ENCODE data around the gene LAMA2. TPM values are rescaled to one million over a fixed set of nuclear protein-coding genes. Genes with fewer than 3 reads are reported as not detected.

Gene LAMA2
- total and polyA plus RNA-seq, 2 donors (not counting 1 experiment from before 2014, with no cell fraction given), result 19.5 to 67.5 TPM

DNA sequence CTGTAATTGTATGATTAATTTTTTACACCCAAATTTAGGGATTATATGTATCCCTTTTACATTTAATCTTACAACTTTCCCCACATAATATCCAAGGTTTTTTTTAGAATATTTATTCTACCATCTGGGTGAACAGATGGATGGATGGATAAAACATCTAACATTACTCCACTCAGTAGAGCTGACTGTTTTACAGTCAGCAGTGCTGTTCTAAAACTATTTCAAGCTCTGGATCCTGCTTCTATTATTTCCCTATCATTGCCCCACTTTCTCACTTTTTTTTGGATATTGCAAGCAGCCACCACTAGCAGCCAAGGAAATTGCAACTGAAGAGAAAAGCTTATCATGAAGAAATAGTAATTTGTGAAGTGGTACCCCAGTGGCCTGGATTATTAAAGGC, 653.3 kb downstream of the LAMA2 start:
- Histone ChIP-seq H3K27ac (ENCODE audit: insufficient read depth, low read length) (no peak overlapping the region), H4K20me1 (ENCODE audit: control insufficient read depth, extremely low read depth, insufficient read depth, low read length) (no peaks in the 10 kb centered on the region), H3K4me2 (ENCODE audit: extremely low read depth, insufficient read depth, low read length) (no peak overlapping the region), H2AFZ (ENCODE audit: low read length) (no peak overlapping the region), H3K9me3 (ENCODE audit: control insufficient read depth, insufficient read depth, low read depth, low read length) (no peaks in the 10 kb centered on the region), H3K27me3 (ENCODE audit: control insufficient read depth, insufficient read depth, low read length) (no peaks in the 10 kb centered on the region), H3K36me3 (ENCODE audit: control insufficient read depth, insufficient read depth, low read length) (peaks cover 5% of the 10 kb centered on the region), H3K4me1 (ENCODE audit: control insufficient read depth, extremely low read depth, insufficient read depth, low read length) (no peaks in the 10 kb centered on the region), H3K9ac (ENCODE audit: insufficient read depth, low read length) (no peak overlapping the region), H3K4me3 (replicated peaks in 1 of 4; ENCODE audit: control extremely low read depth in 1 of 4, insufficient read depth in 1 of 4, low read depth in 3 of 4, low read length in 4 of 4) (no peak overlapping the region), H3K79me2 (ENCODE audit: control insufficient read depth, insufficient read depth, low read length) (no peaks in the 10 kb centered on the region)
- DNase-seq (ENCODE audit: low read depth in 2 of 2), result no peak
- TF ChIP-seq EZH2 (IDR thresholded peaks at IDR 0.05; ENCODE audit: low read length, missing control alignments), result no peak
- TF ChIP-seq, protein P1, sequence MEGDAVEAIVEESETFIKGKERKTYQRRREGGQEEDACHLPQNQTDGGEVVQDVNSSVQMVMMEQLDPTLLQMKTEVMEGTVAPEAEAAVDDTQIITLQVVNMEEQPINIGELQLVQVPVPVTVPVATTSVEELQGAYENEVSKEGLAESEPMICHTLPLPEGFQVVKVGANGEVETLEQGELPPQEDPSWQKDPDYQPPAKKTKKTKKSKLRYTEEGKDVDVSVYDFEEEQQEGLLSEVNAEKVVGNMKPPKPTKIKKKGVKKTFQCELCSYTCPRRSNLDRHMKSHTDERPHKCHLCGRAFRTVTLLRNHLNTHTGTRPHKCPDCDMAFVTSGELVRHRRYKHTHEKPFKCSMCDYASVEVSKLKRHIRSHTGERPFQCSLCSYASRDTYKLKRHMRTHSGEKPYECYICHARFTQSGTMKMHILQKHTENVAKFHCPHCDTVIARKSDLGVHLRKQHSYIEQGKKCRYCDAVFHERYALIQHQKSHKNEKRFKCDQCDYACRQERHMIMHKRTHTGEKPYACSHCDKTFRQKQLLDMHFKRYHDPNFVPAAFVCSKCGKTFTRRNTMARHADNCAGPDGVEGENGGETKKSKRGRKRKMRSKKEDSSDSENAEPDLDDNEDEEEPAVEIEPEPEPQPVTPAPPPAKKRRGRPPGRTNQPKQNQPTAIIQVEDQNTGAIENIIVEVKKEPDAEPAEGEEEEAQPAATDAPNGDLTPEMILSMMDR (conservative IDR thresholded peaks at IDR 0.05 in 1 of 2, IDR thresholded peaks at IDR 0.05 in 1 of 2; ENCODE audit: low read depth in 1 of 2, low read length in 2 of 2), result no peak

DNA sequence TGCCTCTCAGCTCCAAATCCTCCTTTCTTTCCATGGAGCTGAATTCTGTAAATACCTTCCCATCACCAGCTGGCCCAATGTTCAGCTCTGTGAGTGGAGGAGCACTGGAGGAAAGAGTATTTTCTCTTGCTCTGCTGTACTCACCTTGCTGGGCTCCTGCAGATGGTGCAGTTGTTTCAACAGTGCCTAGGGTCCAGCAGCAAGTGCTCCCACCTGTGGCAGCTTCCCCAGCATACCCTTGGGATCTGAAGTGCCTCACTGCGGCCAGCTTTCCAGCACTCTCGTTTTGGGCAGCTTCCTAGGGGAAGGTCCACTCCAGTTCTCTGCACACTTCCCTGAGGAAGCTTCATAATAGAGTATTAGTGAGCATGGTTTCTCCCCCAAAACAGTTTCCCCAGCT, 656.1 kb downstream of the LAMA2 start:
- DNase-seq (ENCODE audit: low read depth in 2 of 2), result no peak
- peaks cover 5% of the 10 kb centered on the region for H3K36me3 ChIP-seq (ENCODE audit: control insufficient read depth, insufficient read depth, low read length)
- H3K4me1 ChIP-seq (ENCODE audit: control insufficient read depth, extremely low read depth, insufficient read depth, low read length), result no peaks in the 10 kb centered on the region
- no peaks in the 10 kb centered on the region for H3K9me3 ChIP-seq (ENCODE audit: control insufficient read depth, insufficient read depth, low read depth, low read length)
- no peaks in the 10 kb centered on the region for H3K79me2 ChIP-seq (ENCODE audit: control insufficient read depth, insufficient read depth, low read length)
- no peaks in the 10 kb centered on the region for H3K27me3 ChIP-seq (ENCODE audit: control insufficient read depth, insufficient read depth, low read length)
- H3K9ac ChIP-seq (ENCODE audit: insufficient read depth, low read length), result no peak overlapping the region
- H3K4me3 ChIP-seq (replicated peaks in 1 of 4; ENCODE audit: control extremely low read depth in 1 of 4, insufficient read depth in 1 of 4, low read depth in 3 of 4, low read length in 4 of 4), result no peak overlapping the region
- H4K20me1 ChIP-seq (ENCODE audit: control insufficient read depth, extremely low read depth, insufficient read depth, low read length), result no peaks in the 10 kb centered on the region
- no peak overlapping the region for H3K4me2 ChIP-seq (ENCODE audit: extremely low read depth, insufficient read depth, low read length)
- TF ChIP-seq, protein P1 (conservative IDR thresholded peaks at IDR 0.05 in 1 of 2, IDR thresholded peaks at IDR 0.05 in 1 of 2; ENCODE audit: low read depth in 1 of 2, low read length in 2 of 2), result no peak
- TF ChIP-seq EZH2 (IDR thresholded peaks at IDR 0.05; ENCODE audit: low read length, missing control alignments), result no peak
- no peak overlapping the region for H2AFZ ChIP-seq (ENCODE audit: low read length)
- no peak overlapping the region for H3K27ac ChIP-seq (ENCODE audit: insufficient read depth, low read length)

DNA sequence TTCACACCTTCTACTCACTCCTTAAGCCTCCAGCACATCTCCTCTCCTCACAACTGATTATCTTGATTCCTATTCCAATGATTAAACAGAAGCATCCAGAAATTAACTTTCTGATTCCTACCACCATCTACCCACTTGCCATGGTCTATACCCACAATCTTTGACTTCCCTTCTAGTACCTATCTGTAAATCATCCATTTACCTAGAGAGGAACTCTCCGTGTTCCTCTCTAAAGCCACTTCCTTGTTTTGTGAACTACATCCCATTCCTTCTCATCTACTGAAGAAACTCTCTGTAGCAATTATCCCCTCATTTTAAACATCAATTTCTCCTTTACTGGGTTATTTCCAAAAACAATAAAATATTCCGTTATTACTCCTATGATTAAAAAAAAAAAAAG, 659.8 kb downstream of the LAMA2 start:
- no peaks in the 10 kb centered on the region for H3K9me3 ChIP-seq (ENCODE audit: control insufficient read depth, insufficient read depth, low read depth, low read length)
- H4K20me1 ChIP-seq (ENCODE audit: control insufficient read depth, extremely low read depth, insufficient read depth, low read length), result no peaks in the 10 kb centered on the region
- no peak overlapping the region for H3K4me2 ChIP-seq (ENCODE audit: extremely low read depth, insufficient read depth, low read length)
- H3K36me3 ChIP-seq (ENCODE audit: control insufficient read depth, insufficient read depth, low read length), result peaks cover 5% of the 10 kb centered on the region
- TF ChIP-seq, protein P1 (conservative IDR thresholded peaks at IDR 0.05 in 1 of 2, IDR thresholded peaks at IDR 0.05 in 1 of 2; ENCODE audit: low read depth in 1 of 2, low read length in 2 of 2), result no peak
- no peak for TF ChIP-seq EZH2 (IDR thresholded peaks at IDR 0.05; ENCODE audit: low read length, missing control alignments)
- no peak for DNase-seq (ENCODE audit: low read depth in 2 of 2)
- no peak overlapping the region for H3K4me3 ChIP-seq (replicated peaks in 1 of 4; ENCODE audit: control extremely low read depth in 1 of 4, insufficient read depth in 1 of 4, low read depth in 3 of 4, low read length in 4 of 4)
- no peaks in the 10 kb centered on the region for H3K4me1 ChIP-seq (ENCODE audit: control insufficient read depth, extremely low read depth, insufficient read depth, low read length)
- no peaks in the 10 kb centered on the region for H3K79me2 ChIP-seq (ENCODE audit: control insufficient read depth, insufficient read depth, low read length)
- H3K27ac ChIP-seq (ENCODE audit: insufficient read depth, low read length), result no peak overlapping the region
- H2AFZ ChIP-seq (ENCODE audit: low read length), result no peak overlapping the region
- no peak overlapping the region for H3K9ac ChIP-seq (ENCODE audit: insufficient read depth, low read length)
- H3K27me3 ChIP-seq (ENCODE audit: control insufficient read depth, insufficient read depth, low read length), result no peaks in the 10 kb centered on the region

All from fibroblast of lung (primary cell).